ENCODE measurements around the gene NOL6.

NOL6 gene

GRCh38 chr9:33443047-33443446 is 30.7 kb downstream of the NOL6 start:
- no peak overlapping the region for H3K4me3 ChIP-seq (replicated peaks; ENCODE audit: low read depth, low read length)
- DNase-seq (ENCODE audit: extremely low read depth, low read depth): no peak
- TF ChIP-seq CTCF (IDR thresholded peaks at IDR 0.05; ENCODE audit: low read depth, low read length, missing control alignments): no peak

- no peak for TF ChIP-seq CTCF (IDR thresholded peaks at IDR 0.05; ENCODE audit: low read depth, low read length, missing control alignments)
- no peak for DNase-seq (ENCODE audit: extremely low read depth, low read depth)
- no peak overlapping the region for H3K4me3 ChIP-seq (replicated peaks; ENCODE audit: low read depth, low read length)
Measured at GRCh38 chr9:33442125-33442524, 31.6 kb downstream of the NOL6 start.

DNA sequence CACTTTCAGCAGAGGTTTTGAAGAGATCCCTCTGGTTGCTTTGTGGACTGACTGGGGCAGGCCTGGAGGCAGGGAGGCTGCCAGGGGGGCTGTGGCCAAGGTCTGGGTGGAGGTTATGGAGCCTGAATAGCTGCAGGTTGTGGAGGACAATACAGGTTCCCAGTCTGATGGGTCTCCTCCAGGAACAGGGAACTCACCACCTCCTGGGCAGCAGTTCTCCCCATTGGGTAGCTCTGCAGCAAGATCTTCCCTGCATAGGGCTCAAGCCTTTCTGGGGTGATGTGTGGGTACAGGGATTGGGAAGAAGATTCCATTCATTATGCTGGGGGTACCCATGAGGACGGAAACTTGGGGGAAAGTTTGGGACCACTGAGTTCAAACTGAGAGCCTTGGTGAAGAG is 33.1 kb downstream of the NOL6 start:
- no peak for TF ChIP-seq CTCF (IDR thresholded peaks at IDR 0.05; ENCODE audit: low read depth, low read length, missing control alignments)
- no peak for DNase-seq (ENCODE audit: extremely low read depth, low read depth)
- no peak overlapping the region for H3K4me3 ChIP-seq (replicated peaks; ENCODE audit: low read depth, low read length)

DNA sequence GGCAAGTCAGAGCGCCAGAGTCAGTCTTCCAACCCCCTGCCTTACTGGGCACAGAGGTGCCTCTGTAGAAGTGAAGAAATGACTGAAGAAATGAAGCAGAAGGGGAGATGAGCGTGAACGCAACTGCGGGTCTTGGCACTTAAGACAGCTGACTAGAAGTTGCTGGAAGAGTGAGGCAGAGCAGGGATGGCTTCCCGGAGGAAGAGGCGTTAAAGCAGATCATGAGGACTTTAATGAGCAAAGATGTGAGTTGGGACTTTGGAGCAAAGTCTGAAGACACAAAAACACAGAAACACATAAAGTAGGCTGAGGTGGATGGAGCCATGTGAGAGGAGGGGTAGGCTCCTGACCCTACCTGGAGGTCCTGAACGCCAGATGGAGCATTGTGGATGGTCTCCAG is 33.5 kb downstream of the NOL6 start:
- DNase-seq (ENCODE audit: extremely low read depth, low read depth): no peak
- no peak for TF ChIP-seq CTCF (IDR thresholded peaks at IDR 0.05; ENCODE audit: low read depth, low read length, missing control alignments)
- no peak overlapping the region for H3K4me3 ChIP-seq (replicated peaks; ENCODE audit: low read depth, low read length)

GRCh38 chr9:33439731-33440130 is 34.0 kb downstream of the NOL6 start:
- TF ChIP-seq CTCF (IDR thresholded peaks at IDR 0.05; ENCODE audit: low read depth, low read length, missing control alignments): no peak
- DNase-seq (ENCODE audit: extremely low read depth, low read depth): no peak
- no peak overlapping the region for H3K4me3 ChIP-seq (replicated peaks; ENCODE audit: low read depth, low read length)

DNA sequence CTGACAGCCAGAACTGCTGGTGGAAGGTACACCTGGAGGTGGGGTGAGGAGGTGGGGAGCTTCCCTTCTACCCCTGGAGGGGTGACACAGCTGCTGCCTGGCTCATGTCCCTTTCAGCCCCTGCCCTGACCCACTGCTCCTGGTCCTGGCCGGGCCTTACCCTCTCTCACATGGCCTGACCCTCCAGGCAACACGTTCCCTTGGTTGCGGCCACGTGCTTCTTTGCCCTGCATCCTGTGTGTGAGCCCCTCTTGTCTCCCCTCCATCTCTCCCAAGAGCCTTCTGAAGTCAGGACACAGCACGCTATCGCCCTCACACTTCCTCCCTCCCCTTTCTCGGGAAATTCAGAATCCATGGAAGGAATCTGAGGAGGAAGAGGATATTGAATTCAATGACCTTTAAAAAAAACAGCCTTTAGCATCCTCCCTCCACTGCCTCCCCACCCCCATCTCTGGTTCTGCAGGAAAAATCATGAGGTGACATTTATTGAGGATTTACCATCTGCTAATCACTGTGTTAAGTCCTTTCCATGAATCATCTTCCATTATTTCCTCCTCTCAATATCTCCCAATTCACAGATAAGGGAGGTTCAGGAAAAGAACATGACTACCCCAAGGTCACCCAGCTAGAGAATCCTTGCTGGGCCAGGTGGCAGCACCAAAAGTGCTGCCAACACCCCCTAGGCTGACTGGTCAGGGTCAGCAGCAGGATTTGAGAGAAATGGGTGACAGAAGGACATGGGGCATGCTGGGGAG is 34.6 kb downstream of the NOL6 start:
- H3K4me3 ChIP-seq (replicated peaks; ENCODE audit: low read depth, low read length): no peak overlapping the region
- no peak for TF ChIP-seq CTCF (IDR thresholded peaks at IDR 0.05; ENCODE audit: low read depth, low read length, missing control alignments)
- DNase-seq (ENCODE audit: extremely low read depth, low read depth): no peak

DNA sequence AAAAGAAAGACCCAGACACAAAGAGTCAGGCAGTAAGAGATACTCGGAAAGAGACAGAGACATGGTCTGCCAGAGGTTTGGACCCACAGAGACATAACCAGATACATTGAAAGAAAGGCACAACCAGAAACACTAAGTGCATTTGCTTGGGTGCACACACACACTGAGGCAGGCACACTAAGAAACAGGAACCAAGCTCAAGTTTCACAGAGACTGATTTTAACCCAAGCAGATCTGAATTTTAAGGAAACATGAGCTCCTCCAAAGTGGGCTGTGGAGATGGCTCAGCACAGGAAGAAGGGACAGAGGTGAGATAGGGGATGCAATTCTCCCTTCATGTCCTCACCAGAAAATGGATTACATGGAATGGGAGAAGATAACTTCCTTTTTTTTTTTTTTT is 35.8 kb downstream of the NOL6 start:
- no peak for TF ChIP-seq CTCF (IDR thresholded peaks at IDR 0.05; ENCODE audit: low read depth, low read length, missing control alignments)
- DNase-seq (ENCODE audit: extremely low read depth, low read depth): no peak
- no peak overlapping the region for H3K4me3 ChIP-seq (replicated peaks; ENCODE audit: low read depth, low read length)

Measured in HFF-Myc (cell line).